ENCODE measurements around the gene WEE2. TPM values are rescaled to one million over a fixed set of nuclear protein-coding genes. Genes with fewer than 3 reads are reported as not detected.
"Not testable (repeated sequence)": the region's sequence is repeated elsewhere in the genome, so short reads cannot be mapped to it uniquely, and the experiment has no call there.

Gene WEE2
- total and polyA plus RNA-seq, 7 experiments from 2014 or later: 0.11 to 0.15 TPM; not detected in 5

DNA sequence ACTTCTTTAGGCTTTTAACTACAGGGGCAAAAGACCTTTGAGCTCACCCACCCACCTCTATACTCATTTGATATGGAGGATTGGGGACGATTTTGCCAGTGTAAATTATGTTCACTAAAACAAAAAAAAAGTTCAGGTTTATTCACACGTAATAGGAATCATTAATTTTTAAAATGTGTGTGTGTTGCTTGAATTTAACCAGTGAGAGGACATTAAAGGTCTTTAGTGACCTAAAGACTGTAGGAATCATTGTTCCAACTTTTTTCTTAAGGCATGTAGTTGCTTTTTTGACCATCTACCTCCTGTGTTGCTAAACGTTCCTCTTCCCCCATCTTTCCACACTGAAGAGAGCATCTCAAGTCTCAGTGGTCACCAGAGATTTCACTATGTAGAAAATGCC, 31.1 kb downstream of the WEE2 start:
- ChIA-PET CTCF (interaction anchor here (2.8 kb wide), 1 partner anchor 38 kb away, joined by 19 read pairs; the partner anchor contains the start of gene DENND11), POLR2A (interaction anchor here (1.2 to 5.7 kb wide), 4 partner anchors 37 to 725 kb away, joined by 3 to 59 read pairs (median 12); partner anchors contain the start of genes DENND11 and MRPS33)
- peaks cover 25 to 74% (median 67%) of the 10 kb centered on the region in 7 donors for H3K4me1 Mint-ChIP-seq
- intact Hi-C loops (cut with micrococcal nuclease): loop anchor here (2.0 to 5.0 kb wide), 8 partner anchors 64 to 1334 kb away; partner anchors contain the start of genes ADCK2 (in 1 of the 2), BRAF (in 1 of the 2), MKRN1 (in 1 of the 2) and NDUFB2 (in 1 of the 2)
- ATAC-seq (no peak), DNase-seq (no peak)
- H3K36me3 Mint-ChIP-seq: peaks cover 22 to 35% (median 28%) of the 10 kb centered on the region in 5 donors
- H3K27me3 Mint-ChIP-seq: no peaks in the 10 kb centered on the region
- peak overlapping the region; percentile 77 for H3K27ac ChIP-seq (ENCODE audit: low read depth, low read length)
- peaks cover 21 to 22% of the 10 kb centered on the region in 2 donors for H3K4me1 ChIP-seq (ENCODE audit: control insufficient read depth in 2 of 2, insufficient read depth in 2 of 2, low read length in 2 of 2)
- H3K27me3 ChIP-seq (ENCODE audit: control insufficient read depth in 2 of 2, insufficient read depth in 2 of 2, low read length in 2 of 2): no peaks in the 10 kb centered on the region
- peaks cover 0 to 2% (median 0%) of the 10 kb centered on the region in 11 donors for H3K9me3 Mint-ChIP-seq
- H3K9me3 ChIP-seq (ENCODE audit: control insufficient read depth in 2 of 3, low read length in 3 of 3): no peaks in the 10 kb centered on the region
- peaks cover 11 to 40% (median 16%) of the 10 kb centered on the region in 3 experiments for H3K36me3 ChIP-seq (ENCODE audit: control insufficient read depth in 2 of 3, insufficient read depth in 3 of 3, low read length in 3 of 3)
- peak overlapping the region; percentile 84 for H3K4me3 ChIP-seq (ENCODE audit: low read length)
- H3K27ac Mint-ChIP-seq: peak overlapping the region; percentile 58 to 97 (median 87)
- peak overlapping the region; percentile 76 to 99 (median 94) for H3K4me3 Mint-ChIP-seq

DNA sequence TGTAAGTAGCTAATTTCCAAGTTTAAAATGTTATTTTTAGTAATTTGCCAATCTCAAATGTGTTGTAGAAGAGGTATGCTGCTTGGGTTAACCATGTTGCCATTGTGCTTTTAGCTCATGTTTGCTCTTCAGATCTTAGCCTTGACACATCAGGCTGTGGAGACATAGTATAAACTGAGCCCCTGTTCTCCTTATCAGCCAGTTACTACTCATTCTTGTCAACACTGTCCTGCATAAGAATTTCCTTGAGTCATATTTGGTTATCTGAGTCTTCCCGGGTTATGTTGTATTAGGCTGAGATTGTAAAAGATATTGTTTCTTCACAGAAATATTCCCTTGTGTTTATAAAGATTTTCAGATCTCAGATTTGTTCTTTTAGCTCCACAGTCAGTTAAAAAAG, 34.1 kb downstream of the WEE2 start:
- POLR2A ChIA-PET: interaction anchor here (0.8 kb wide), 1 partner anchor 191 kb away, joined by 3 read pairs; the partner anchor contains the start of gene AGK
- Mint-ChIP-seq H3K4me3 (no peak overlapping the region), H3K36me3 (peaks cover 22 to 56% (median 36%) of the 10 kb centered on the region in 5 donors), H3K27me3 (no peaks in the 10 kb centered on the region), H3K27ac (peak overlapping the region in 1 of 9 donors; percentile 10), H3K9me3 (peaks cover 0 to 2% (median 0%) of the 10 kb centered on the region in 11 donors), H3K4me1 (peaks cover 22 to 65% (median 63%) of the 10 kb centered on the region in 7 donors)
- Histone ChIP-seq H3K27me3 (ENCODE audit: control insufficient read depth in 2 of 2, insufficient read depth in 2 of 2, low read length in 2 of 2) (no peaks in the 10 kb centered on the region), H3K4me1 (ENCODE audit: control insufficient read depth in 2 of 2, insufficient read depth in 2 of 2, low read length in 2 of 2) (peaks cover 15 to 21% of the 10 kb centered on the region in 2 donors), H3K27ac (ENCODE audit: low read depth, low read length) (no peak overlapping the region), H3K4me3 (ENCODE audit: low read length) (no peak overlapping the region), H3K36me3 (ENCODE audit: control insufficient read depth in 2 of 3, insufficient read depth in 3 of 3, low read length in 3 of 3) (peaks cover 21 to 65% (median 22%) of the 10 kb centered on the region in 3 experiments), H3K9me3 (ENCODE audit: control insufficient read depth in 2 of 3, low read length in 3 of 3) (no peaks in the 10 kb centered on the region)
- intact Hi-C loops (cut with micrococcal nuclease): no loop called here
- ATAC-seq (no peak), DNase-seq (no peak)
- CTCF ChIA-PET: interaction anchor here (0.6 to 0.7 kb wide), 2 partner anchors 44 to 1185 kb away, joined by 3 read pairs; no protein-coding TSS in a partner anchor

- CTCF ChIA-PET: no interaction called here
- peaks cover 19 to 60% (median 43%) of the 10 kb centered on the region in 5 donors for H3K36me3 Mint-ChIP-seq
- DNase-seq (no peak), ATAC-seq (no peak)
- no peak overlapping the region for H3K27ac ChIP-seq (ENCODE audit: low read depth, low read length)
- no peaks in the 10 kb centered on the region for H3K27me3 ChIP-seq (ENCODE audit: control insufficient read depth in 2 of 2, insufficient read depth in 2 of 2, low read length in 2 of 2)
- H3K27me3 Mint-ChIP-seq: no peaks in the 10 kb centered on the region
- H3K36me3 ChIP-seq (ENCODE audit: control insufficient read depth in 2 of 3, insufficient read depth in 3 of 3, low read length in 3 of 3): peaks cover 26 to 75% (median 30%) of the 10 kb centered on the region in 3 experiments
- H3K4me1 ChIP-seq (ENCODE audit: control insufficient read depth in 2 of 2, insufficient read depth in 2 of 2, low read length in 2 of 2): peaks cover 8 to 16% of the 10 kb centered on the region in 2 donors
- POLR2A ChIA-PET: no interaction called here
- peaks cover 19 to 48% (median 45%) of the 10 kb centered on the region in 7 donors for H3K4me1 Mint-ChIP-seq
- no peak overlapping the region for H3K4me3 Mint-ChIP-seq
- no peak overlapping the region for H3K27ac Mint-ChIP-seq
- intact Hi-C loops (cut with micrococcal nuclease): no loop called here
- H3K9me3 ChIP-seq (ENCODE audit: control insufficient read depth in 2 of 3, low read length in 3 of 3): no peaks in the 10 kb centered on the region
- H3K9me3 Mint-ChIP-seq: peaks cover 0 to 2% (median 0%) of the 10 kb centered on the region in 11 donors
- H3K4me3 ChIP-seq (ENCODE audit: low read length): no peak overlapping the region
Measured at GRCh38 chr7:141744131-141744530, 36.0 kb downstream of the WEE2 start.

- peaks cover 38 to 85% (median 49%) of the 10 kb centered on the region in 3 experiments for H3K36me3 ChIP-seq (ENCODE audit: control insufficient read depth in 2 of 3, insufficient read depth in 3 of 3, low read length in 3 of 3)
- peaks cover 0 to 12% (median 0%) of the 10 kb centered on the region in 3 experiments for H3K9me3 ChIP-seq (ENCODE audit: control insufficient read depth in 2 of 3, low read length in 3 of 3)
- H3K9me3 Mint-ChIP-seq: peaks cover 0 to 36% (median 19%) of the 10 kb centered on the region in 11 donors
Measured at GRCh38 chr7:141748396-141748795, 40.2 kb downstream of the WEE2 start.

GRCh38 chr7:141751904-141752303, 43.8 kb downstream of the WEE2 start:
- Histone ChIP-seq H3K9me3 (ENCODE audit: control insufficient read depth in 2 of 3, low read length in 3 of 3) (peaks cover 0 to 12% (median 0%) of the 10 kb centered on the region in 3 experiments), H3K36me3 (ENCODE audit: control insufficient read depth in 2 of 3, insufficient read depth in 3 of 3, low read length in 3 of 3) (peaks cover 27 to 83% (median 29%) of the 10 kb centered on the region in 3 experiments)
- Mint-ChIP-seq H3K27ac (peak overlapping the region in 1 of 9 donors; percentile 52), H3K9me3 (peaks cover 0 to 44% (median 19%) of the 10 kb centered on the region in 11 donors), H3K36me3 (peaks cover 43 to 85% (median 79%) of the 10 kb centered on the region in 5 donors), H3K4me1 (peaks cover 0 to 16% (median 12%) of the 10 kb centered on the region in 7 donors)
- H3K27me3 Mint-ChIP-seq; POLR2A ChIA-PET; ATAC-seq; CTCF ChIA-PET; H3K27me3 ChIP-seq (ENCODE audit: control insufficient read depth in 2 of 2, insufficient read depth in 2 of 2, low read length in 2 of 2); H3K4me3 ChIP-seq (ENCODE audit: low read length); H3K27ac ChIP-seq (ENCODE audit: low read depth, low read length); DNase-seq; H3K4me1 ChIP-seq (ENCODE audit: control insufficient read depth in 2 of 2, insufficient read depth in 2 of 2, low read length in 2 of 2); H3K4me3 Mint-ChIP-seq: not testable (repeated sequence)
- intact Hi-C loops (cut with micrococcal nuclease): loop anchor here in 1 of 2 donors (1.0 kb wide), 1 partner anchor 14 kb away; the partner anchor contains the start of gene SSBP1

More at GRCh38 chr7:141748396-141748795, 40.2 kb downstream of the WEE2 start:
- ATAC-seq (no peak), DNase-seq (no peak)
- POLR2A ChIA-PET: interaction anchor here (0.9 kb wide), 1 partner anchor 10 kb away, joined by 3 read pairs; no protein-coding TSS in a partner anchor
- H3K27ac ChIP-seq (ENCODE audit: low read depth, low read length): no peak overlapping the region
- peaks cover 39 to 79% (median 68%) of the 10 kb centered on the region in 5 donors for H3K36me3 Mint-ChIP-seq
- H3K4me3 ChIP-seq (ENCODE audit: low read length): no peak overlapping the region
- no peak overlapping the region for H3K27ac Mint-ChIP-seq
- H3K27me3 Mint-ChIP-seq: no peaks in the 10 kb centered on the region
- H3K4me3 Mint-ChIP-seq: no peak overlapping the region
- no peaks in the 10 kb centered on the region for H3K27me3 ChIP-seq (ENCODE audit: control insufficient read depth in 2 of 2, insufficient read depth in 2 of 2, low read length in 2 of 2)
- no peaks in the 10 kb centered on the region for H3K4me1 ChIP-seq (ENCODE audit: control insufficient read depth in 2 of 2, insufficient read depth in 2 of 2, low read length in 2 of 2)
- CTCF ChIA-PET: no interaction called here
- intact Hi-C loops (cut with micrococcal nuclease): no loop called here
- peaks cover 4 to 12% (median 8%) of the 10 kb centered on the region in 7 donors for H3K4me1 Mint-ChIP-seq

- ChIA-PET POLR2A (no interaction called here), CTCF (no interaction called here)
- Histone ChIP-seq H3K9me3 (ENCODE audit: control insufficient read depth in 2 of 3, low read length in 3 of 3) (peaks cover 0 to 12% (median 0%) of the 10 kb centered on the region in 3 experiments), H3K27ac (ENCODE audit: low read depth, low read length) (no peak overlapping the region), H3K27me3 (ENCODE audit: control insufficient read depth in 2 of 2, insufficient read depth in 2 of 2, low read length in 2 of 2) (no peaks in the 10 kb centered on the region), H3K4me1 (ENCODE audit: control insufficient read depth in 2 of 2, insufficient read depth in 2 of 2, low read length in 2 of 2) (no peaks in the 10 kb centered on the region), H3K4me3 (ENCODE audit: low read length) (no peak overlapping the region), H3K36me3 (ENCODE audit: control insufficient read depth in 2 of 3, insufficient read depth in 3 of 3, low read length in 3 of 3) (peaks cover 27 to 90% (median 29%) of the 10 kb centered on the region in 3 experiments)
- peaks cover 43 to 92% (median 82%) of the 10 kb centered on the region in 5 donors for H3K36me3 Mint-ChIP-seq
- peaks cover 0 to 44% (median 19%) of the 10 kb centered on the region in 11 donors for H3K9me3 Mint-ChIP-seq
- no peaks in the 10 kb centered on the region for H3K27me3 Mint-ChIP-seq
- intact Hi-C loops (cut with micrococcal nuclease): loop anchor here in 1 of 2 donors (1.0 kb wide), 1 partner anchor 14 kb away; the partner anchor contains the start of gene SSBP1
- ATAC-seq (no peak), DNase-seq (no peak)
- H3K4me1 Mint-ChIP-seq: peaks cover 0 to 19% (median 12%) of the 10 kb centered on the region in 7 donors
- no peak overlapping the region for H3K27ac Mint-ChIP-seq
- H3K4me3 Mint-ChIP-seq: no peak overlapping the region
Measured at GRCh38 chr7:141752634-141753033, 44.5 kb downstream of the WEE2 start.
